Neural crest cell (in vitro differentiated cells): ENCODE measurements around the gene DUSP5. TPM values are rescaled to one million over a fixed set of nuclear protein-coding genes. Genes with fewer than 3 reads are reported as not detected.

Source experiments
- DNase-seq: peaks from one replicate; pipeline ENCODE4 v3.0.0; 2021; ENCODE audit warnings: low read depth, mixed read lengths, low spot score
- H3K27ac Mint-ChIP-seq: one replicate; pipeline ENCODE4 v1.8.0; 2021; ENCODE audit warnings: mild to moderate bottlenecking, mixed read lengths; ENCODE audit not compliant: unreplicated experiment
- H3K27me3 Mint-ChIP-seq: 2 replicates; pipeline ENCODE4 v1.8.0; 2021; ENCODE audit warnings: low read depth, mild to moderate bottlenecking, mixed read lengths
- H3K36me3 Mint-ChIP-seq: 2 replicates; pipeline ENCODE4 v1.8.0; 2021; ENCODE audit warnings: low read depth, mild to moderate bottlenecking, mixed read lengths
- H3K4me1 Mint-ChIP-seq: 2 replicates; pipeline ENCODE4 v1.8.0; 2021; ENCODE audit warnings: mixed read lengths
- H3K4me3 Mint-ChIP-seq: one replicate; pipeline ENCODE4 v1.8.0; 2021; ENCODE audit warnings: mild to moderate bottlenecking, mixed read lengths
- H3K9me3 Mint-ChIP-seq: 2 replicates; pipeline ENCODE4 v1.8.0; 2021; ENCODE audit warnings: mixed read lengths
- CTCF ChIP-seq: fragments of 200-600 bp; sonication (generic); conservative IDR thresholded peaks from 2 replicates; pipeline ENCODE4 v1.5.0; 2021; ENCODE audit warnings: antibody characterized with exemption, mild to moderate bottlenecking
- total RNA-seq: library from RNA; stranded (reverse); gene quantifications from 2 replicates; pipeline ENCODE4 v1.2.1, GENCODE V29; 2021

Gene DUSP5
- total RNA-seq, 1 donor from 2014 or later, result 2.5 TPM

GRCh38 chr10:110507346-110507745 is 9.6 kb downstream of the DUSP5 start:
- H3K9me3 Mint-ChIP-seq, result no peaks in the 10 kb centered on the region
- peaks cover 10% of the 10 kb centered on the region for H3K36me3 Mint-ChIP-seq
- no peak for TF ChIP-seq CTCF
- peaks cover 12% of the 10 kb centered on the region for H3K4me1 Mint-ChIP-seq
- no peak for DNase-seq
- H3K27ac Mint-ChIP-seq, result no peak overlapping the region
- no peak overlapping the region for H3K4me3 Mint-ChIP-seq
- H3K27me3 Mint-ChIP-seq, result no peaks in the 10 kb centered on the region

GRCh38 chr10:110508159-110508788 is 10.6 kb downstream of the DUSP5 start:
- no peak for DNase-seq
- H3K27ac Mint-ChIP-seq, result no peak overlapping the region
- no peak for TF ChIP-seq CTCF
- H3K27me3 Mint-ChIP-seq, result no peaks in the 10 kb centered on the region
- H3K4me3 Mint-ChIP-seq, result no peak overlapping the region
- H3K36me3 Mint-ChIP-seq, result peaks cover 10% of the 10 kb centered on the region
- H3K9me3 Mint-ChIP-seq, result no peaks in the 10 kb centered on the region
- peaks cover 12% of the 10 kb centered on the region for H3K4me1 Mint-ChIP-seq

- no peak overlapping the region for H3K4me3 Mint-ChIP-seq
- H3K9me3 Mint-ChIP-seq, result no peaks in the 10 kb centered on the region
- H3K27ac Mint-ChIP-seq, result no peak overlapping the region
- no peak for TF ChIP-seq CTCF
- peaks cover 13% of the 10 kb centered on the region for H3K36me3 Mint-ChIP-seq
- no peak for DNase-seq
- no peaks in the 10 kb centered on the region for H3K27me3 Mint-ChIP-seq
- peaks cover 12% of the 10 kb centered on the region for H3K4me1 Mint-ChIP-seq
These were observed 11.3 kb downstream of the DUSP5 start for GRCh38 chr10:110508806-110509544.

- Mint-ChIP-seq H3K36me3 (peaks cover 15% of the 10 kb centered on the region), H3K4me1 (peaks cover 12% of the 10 kb centered on the region), H3K9me3 (no peaks in the 10 kb centered on the region), H3K27me3 (no peaks in the 10 kb centered on the region), H3K4me3 (no peak overlapping the region), H3K27ac (no peak overlapping the region)
- no peak for DNase-seq
- no peak for TF ChIP-seq CTCF
These were observed 11.9 kb downstream of the DUSP5 start for GRCh38 chr10:110509560-110509959.

- Mint-ChIP-seq H3K27me3 (no peaks in the 10 kb centered on the region), H3K9me3 (no peaks in the 10 kb centered on the region), H3K36me3 (peaks cover 15% of the 10 kb centered on the region), H3K4me1 (peaks cover 12% of the 10 kb centered on the region), H3K4me3 (no peak overlapping the region), H3K27ac (no peak overlapping the region)
- no peak for DNase-seq
- no peak for TF ChIP-seq CTCF
These were observed 12.4 kb downstream of the DUSP5 start for GRCh38 chr10:110510086-110510485.
